A673 (cell line): ENCODE results near the gene TEX12. TPM values are rescaled to one million over a fixed set of nuclear protein-coding genes. Genes with fewer than 3 reads are reported as not detected.
A peak's percentile ranks its signal among the peaks of the same experiment; 100 is the strongest.
"Not testable (repeated sequence)": the region's sequence is repeated elsewhere in the genome, so short reads cannot be mapped to it uniquely, and the experiment has no call there.

Experiments used
- BruUV-seq: library from RNA; stranded (reverse); fragments of 400-500 nt; replicated peaks from 2 replicates; lab custom pipeline; 2021; lab: Mats Ljungman, UMichigan
- CTCF ChIA-PET: fragments of 300-600 bp; sonication (Branson Sonifier 250); formaldehyde crosslinking; loops from one replicate; lab custom pipeline; 2022; ENCODE audit warnings: antibody characterized with exemption; lab: Charles Lee
- POLR2A ChIA-PET: fragments of 300-600 bp; sonication (Branson Sonifier 250); formaldehyde crosslinking; loops from one replicate; lab custom pipeline; 2022; ENCODE audit warnings: antibody characterized with exemption; ENCODE audit not compliant: low non-redundant PET; lab: Charles Lee
- DNase-seq: peaks from one replicate; pipeline ENCODE4 v3.0.0-alpha.2; 2015; ENCODE audit warnings: low spot score
- H3K27ac ChIP-seq: fragments of 200-600 bp; sonication (generic); 2 replicates; pipeline ENCODE4 v1.5.1; 2016; ENCODE audit warnings: mixed run types, low read depth, mild to moderate bottlenecking, mixed read lengths, antibody characterized with exemption, low read length; ENCODE audit not compliant: poor library complexity, severe bottlenecking
- H3K27me3 ChIP-seq: fragments of 200-600 bp; sonication (generic); replicated peaks from 2 replicates; pipeline ENCODE4 v1.6.1; 2017; ENCODE audit warnings: mixed run types, low read depth, mild to moderate bottlenecking, mixed read lengths, antibody characterized with exemption, low read length; ENCODE audit not compliant: insufficient read depth, poor library complexity
- H3K36me3 ChIP-seq: fragments of 200-600 bp; sonication (generic); 2 replicates; pipeline ENCODE4 v1.6.1; 2016; ENCODE audit warnings: mixed run types, mild to moderate bottlenecking, mixed read lengths, antibody characterized with exemption, low read length; ENCODE audit not compliant: insufficient read depth, poor library complexity, severe bottlenecking
- H3K4me1 ChIP-seq: fragments of 200-600 bp; sonication (generic); 2 replicates; pipeline ENCODE4 v1.6.1; 2017; ENCODE audit warnings: mixed run types, mild to moderate bottlenecking, mixed read lengths, antibody characterized with exemption, low read length; ENCODE audit not compliant: insufficient read depth, poor library complexity, severe bottlenecking
- H3K4me3 ChIP-seq: fragments of 200-600 bp; sonication (generic); 2 replicates; pipeline ENCODE4 v1.5.1; 2016; ENCODE audit warnings: low read depth, mixed run types, mild to moderate bottlenecking, mixed read lengths, low read length; ENCODE audit not compliant: poor library complexity, severe bottlenecking
- H3K9me3 ChIP-seq: fragments of 200-600 bp; sonication (generic); 2 replicates; pipeline ENCODE4 v1.6.1; 2016; ENCODE audit warnings: mixed run types, low read depth, mild to moderate bottlenecking, mixed read lengths, antibody characterized with exemption, low read length; ENCODE audit not compliant: poor library complexity, severe bottlenecking
- EZH2 ChIP-seq: fragments of 200-600 bp; sonication (generic); IDR thresholded peaks from 2 replicates; pipeline ENCODE4 v1.6.1; 2017; ENCODE audit warnings: borderline replicate concordance, low read depth, mild to moderate bottlenecking, mixed read lengths, antibody characterized with exemption, low read length; ENCODE audit not compliant: poor library complexity, severe bottlenecking
- intact Hi-C: fragments of 100-400 bp; cut with micrococcal nuclease; formaldehyde crosslinking; loops from one replicate; pipeline ENCODE4 v1.10.0; 2022; ENCODE audit not compliant: unreplicated experiment
- total RNA-seq: library from RNA; stranded (reverse); gene quantifications from 2 replicates; pipeline ENCODE4 v1.2.3, GENCODE V29; 2021
- TF ChIP-seq, protein P1 (sequence below): fragments of 300-800, 200-600 bp; sonication (generic); conservative IDR thresholded peaks from 2 replicates; pipeline ENCODE4 v1.5.1; 2017; ENCODE audit warnings: low read depth, mild to moderate bottlenecking, antibody characterized with exemption, low read length, moderate library complexity, mixed read lengths

Gene TEX12
- total RNA-seq, 1 experiment from 2014 or later = 0.41 TPM

DNA sequence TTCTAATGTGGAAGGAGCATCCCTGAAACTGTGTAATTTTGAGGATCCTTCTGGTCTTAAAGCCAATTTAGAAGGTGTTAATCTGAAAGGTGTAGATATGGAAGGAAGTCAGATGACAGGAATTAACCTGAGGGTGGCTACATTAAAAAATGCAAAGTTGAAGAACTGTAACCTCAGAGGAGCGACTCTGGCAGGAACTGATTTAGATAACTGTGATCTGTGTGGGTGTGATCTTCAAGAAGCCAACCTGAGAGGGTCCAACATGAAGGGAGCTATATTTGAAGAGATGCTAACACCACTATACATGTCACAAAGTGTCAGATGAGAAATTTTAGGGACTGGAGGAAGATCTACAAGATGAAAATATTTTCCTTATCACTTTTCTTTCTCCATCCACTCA lies 15.7 kb downstream of the TEX12 start:
- CTCF ChIA-PET = no interaction called here
- POLR2A ChIA-PET = no interaction called here
- no TSS peak for BruUV-seq

DNA sequence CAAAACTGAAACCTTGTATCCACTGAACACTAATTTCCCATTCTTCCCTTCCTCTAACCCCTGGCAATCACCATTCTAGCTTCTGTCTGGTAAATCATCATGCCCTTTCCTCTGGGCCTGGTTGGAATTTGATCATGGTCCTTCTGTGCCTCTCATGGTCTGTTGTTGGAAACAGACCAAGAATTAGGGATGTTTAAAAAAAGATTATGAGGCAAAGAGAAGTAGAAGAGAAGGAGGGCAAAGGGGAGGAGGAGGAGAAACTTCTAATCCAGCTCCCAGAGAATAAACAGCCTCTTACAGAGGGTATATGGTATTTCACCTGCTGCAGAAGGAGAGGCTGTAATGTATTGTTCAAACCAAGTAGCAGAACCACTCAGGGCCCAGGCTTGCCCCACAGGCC lies 18.7 kb downstream of the TEX12 start:
- Histone ChIP-seq H3K4me1 (peaks cover 7% of the 10 kb centered on the region), H3K36me3 (no peaks in the 10 kb centered on the region), H3K9me3 (no peaks in the 10 kb centered on the region), H3K4me3 (no peak overlapping the region), H3K27ac (no peak overlapping the region), H3K27me3 (no peaks in the 10 kb centered on the region)
- no peak for DNase-seq
- intact Hi-C loops = no loop called here
- POLR2A ChIA-PET = no interaction called here
- no TSS peak for BruUV-seq
- TF ChIP-seq EZH2 = no peak
- TF ChIP-seq, protein P1, sequence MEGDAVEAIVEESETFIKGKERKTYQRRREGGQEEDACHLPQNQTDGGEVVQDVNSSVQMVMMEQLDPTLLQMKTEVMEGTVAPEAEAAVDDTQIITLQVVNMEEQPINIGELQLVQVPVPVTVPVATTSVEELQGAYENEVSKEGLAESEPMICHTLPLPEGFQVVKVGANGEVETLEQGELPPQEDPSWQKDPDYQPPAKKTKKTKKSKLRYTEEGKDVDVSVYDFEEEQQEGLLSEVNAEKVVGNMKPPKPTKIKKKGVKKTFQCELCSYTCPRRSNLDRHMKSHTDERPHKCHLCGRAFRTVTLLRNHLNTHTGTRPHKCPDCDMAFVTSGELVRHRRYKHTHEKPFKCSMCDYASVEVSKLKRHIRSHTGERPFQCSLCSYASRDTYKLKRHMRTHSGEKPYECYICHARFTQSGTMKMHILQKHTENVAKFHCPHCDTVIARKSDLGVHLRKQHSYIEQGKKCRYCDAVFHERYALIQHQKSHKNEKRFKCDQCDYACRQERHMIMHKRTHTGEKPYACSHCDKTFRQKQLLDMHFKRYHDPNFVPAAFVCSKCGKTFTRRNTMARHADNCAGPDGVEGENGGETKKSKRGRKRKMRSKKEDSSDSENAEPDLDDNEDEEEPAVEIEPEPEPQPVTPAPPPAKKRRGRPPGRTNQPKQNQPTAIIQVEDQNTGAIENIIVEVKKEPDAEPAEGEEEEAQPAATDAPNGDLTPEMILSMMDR = no peak
- CTCF ChIA-PET = no interaction called here

More for the DNA sequence above, 15.7 kb downstream of the TEX12 start:
- Histone ChIP-seq H3K36me3 (no peaks in the 10 kb centered on the region), H3K27ac (no peak overlapping the region), H3K4me1 (no peaks in the 10 kb centered on the region), H3K4me3 (no peak overlapping the region), H3K27me3 (no peaks in the 10 kb centered on the region), H3K9me3 (no peaks in the 10 kb centered on the region)
- intact Hi-C loops = no loop called here
- no peak for TF ChIP-seq EZH2
- TF ChIP-seq, protein P1 = no peak
- DNase-seq = no peak

DNA sequence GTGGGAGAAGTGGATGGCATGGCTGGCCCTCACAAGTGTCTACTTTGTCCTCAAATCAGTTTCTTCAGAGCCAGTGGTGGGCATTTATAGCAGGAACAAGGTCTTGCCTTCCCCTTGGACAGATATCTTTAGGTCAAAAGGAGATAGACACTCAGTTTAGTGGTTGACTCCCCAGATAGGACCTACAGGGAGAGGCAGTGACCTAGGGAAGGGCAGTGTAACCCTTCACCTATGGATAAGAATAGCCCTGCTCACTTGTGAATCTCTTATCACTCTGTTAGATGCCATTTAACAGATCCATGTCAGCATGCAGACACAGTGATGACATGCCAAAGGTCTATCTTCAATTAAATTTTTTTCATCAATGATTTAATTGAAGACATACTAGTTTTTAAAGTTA lies 19.1 kb downstream of the TEX12 start:
- ChIA-PET POLR2A (no interaction called here), CTCF (no interaction called here)
- no peak for DNase-seq
- intact Hi-C loops = no loop called here
- H3K27me3 ChIP-seq = no peaks in the 10 kb centered on the region
- H3K9me3 ChIP-seq = no peaks in the 10 kb centered on the region
- peaks cover 11% of the 10 kb centered on the region for H3K4me1 ChIP-seq
- H3K36me3 ChIP-seq = no peaks in the 10 kb centered on the region
- TF ChIP-seq, protein P1 = no peak
- TF ChIP-seq EZH2 = no peak
- no peak overlapping the region for H3K4me3 ChIP-seq
- no TSS peak for BruUV-seq
- no peak overlapping the region for H3K27ac ChIP-seq

DNA sequence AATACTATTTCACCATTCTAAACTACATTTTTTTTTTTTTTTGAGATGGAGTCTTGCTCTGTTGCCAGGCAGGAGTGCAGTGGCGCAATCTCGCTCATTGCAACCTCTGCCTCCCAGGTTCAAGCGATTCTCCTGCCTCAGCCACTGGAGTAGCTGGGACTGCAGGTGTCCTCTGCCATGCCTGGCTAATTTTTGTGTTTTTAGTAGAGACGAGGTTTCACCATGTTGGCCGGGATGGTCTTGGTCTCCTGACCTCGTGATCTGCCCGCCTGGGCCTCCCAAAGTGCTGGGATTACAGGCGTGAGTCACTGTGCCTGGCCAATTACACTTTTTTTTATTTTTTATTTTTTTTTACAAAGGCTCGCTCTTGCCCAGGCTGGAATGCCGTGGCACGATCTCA lies 27.9 kb downstream of the TEX12 start:
- H3K4me3 ChIP-seq, BruUV-seq, H3K36me3 ChIP-seq, H3K27me3 ChIP-seq, H3K9me3 ChIP-seq, CTCF ChIA-PET, intact Hi-C loops, POLR2A ChIA-PET, DNase-seq: not testable (repeated sequence)
- peaks cover 71% of the 10 kb centered on the region for H3K4me1 ChIP-seq
- H3K27ac ChIP-seq = peak overlapping the region; percentile 59
